ENCODE measurements around the gene STOX1. TPM values are rescaled to one million over a fixed set of nuclear protein-coding genes. Genes with fewer than 3 reads are reported as not detected.
"Not testable (repeated sequence)": the region's sequence is repeated elsewhere in the genome, so short reads cannot be mapped to it uniquely, and the experiment has no call there.

STOX1 gene
- total RNA-seq, 1 experiment from 2014 or later = 5.9 TPM

GRCh38 chr10:68861253-68861652, 33.9 kb downstream of the STOX1 start:
- intact Hi-C loops (cut with micrococcal nuclease) = no loop called here
- peak; percentile 15 for DNase-seq (ENCODE audit: low read depth, low spot score)
- Histone ChIP-seq H3K79me2 (ENCODE audit: insufficient read depth, low read length) (no peaks in the 10 kb centered on the region), H3K9me3 (ENCODE audit: control insufficient read depth in 1 of 2, insufficient read depth in 1 of 2, low read depth in 1 of 2, low read length in 2 of 2) (peaks cover 10 to 13% of the 10 kb centered on the region in 2 experiments; a peak in 2 of 4 replicates), H3K27me3 (ENCODE audit: insufficient read depth, low read length) (no peaks in the 10 kb centered on the region), H4K20me1 (ENCODE audit: insufficient read depth) (no peaks in the 10 kb centered on the region), H3K4me1 (ENCODE audit: control insufficient read depth in 1 of 2, insufficient read depth in 2 of 2, low read length in 2 of 2) (no peaks in the 10 kb centered on the region), H3K36me3 (ENCODE audit: control insufficient read depth in 1 of 2, insufficient read depth in 2 of 2, low read length in 2 of 2) (no peaks in the 10 kb centered on the region), H3K27ac (ENCODE audit: low read depth, low read length) (no peak overlapping the region), H3K4me3 (replicated peaks in 1 of 2; ENCODE audit: low read depth in 1 of 2, low read length in 2 of 2) (no peak overlapping the region), H2AFZ (ENCODE audit: low read depth, low read length, poor library complexity, severe bottlenecking) (no peak overlapping the region), H3K9ac (ENCODE audit: low read length) (no peak overlapping the region), H3K4me2 (ENCODE audit: low read length) (no peak overlapping the region), H3K9me2 (ENCODE audit: insufficient read depth) (no peaks in the 10 kb centered on the region)
- CTCF ChIA-PET = no interaction called here
- RAD21 ChIA-PET (ENCODE audit: low non-redundant PET in 1 of 2, low total read pairs in 2 of 2, uncharacterized antibody in 2 of 2, unreplicated experiment in 2 of 2) = no interaction called here
- ATAC-seq = no peak
- no peak for TF ChIP-seq POLR2A (IDR thresholded peaks at IDR 0.05; ENCODE audit: borderline replicate concordance, extremely low read depth, insufficient read depth, insufficient read length)
- peak; percentile 63; the same call in 1 of the 2 replicates for TF ChIP-seq CBX3 (IDR thresholded peaks at IDR 0.05; ENCODE audit: low read depth)
- TF ChIP-seq POLR2AphosphoS5 (IDR thresholded peaks at IDR 0.05; ENCODE audit: low read depth, low read length) = no peak
- TF ChIP-seq ZNF274 (IDR thresholded peaks at IDR 0.05; ENCODE audit: low read depth, low read length) = no peak
- no peak for TF ChIP-seq ELF1 (IDR thresholded peaks at IDR 0.05; ENCODE audit: borderline replicate concordance, low read depth)
- TF ChIP-seq YY1 (IDR thresholded peaks at IDR 0.05; ENCODE audit: extremely low read depth, insufficient replicate concordance, low read depth, low read length) = no peak
- no peak for TF ChIP-seq CTCF (IDR thresholded peaks at IDR 0.05 in 2 of 3, conservative IDR thresholded peaks at IDR 0.05 in 1 of 3; ENCODE audit: borderline replicate concordance in 1 of 3, insufficient read depth in 1 of 3, low read depth in 2 of 3, low read length in 2 of 3)
- POLR2A ChIA-PET = no interaction called here
- no TSS peak for BruUV-seq (replicated peaks)

- RAD21 ChIA-PET (ENCODE audit: low non-redundant PET in 1 of 2, low total read pairs in 2 of 2, uncharacterized antibody in 2 of 2, unreplicated experiment in 2 of 2) = no interaction called here
- H3K9me2 ChIP-seq (ENCODE audit: insufficient read depth) = no peaks in the 10 kb centered on the region
- no peak overlapping the region for H3K4me3 ChIP-seq (replicated peaks in 1 of 2; ENCODE audit: low read depth in 1 of 2, low read length in 2 of 2)
- no peaks in the 10 kb centered on the region for H3K27me3 ChIP-seq (ENCODE audit: insufficient read depth, low read length)
- CTCF ChIA-PET = no interaction called here
- TF ChIP-seq ZFX (IDR thresholded peaks at IDR 0.05) (no peak), CEBPB (IDR thresholded peaks at IDR 0.05; ENCODE audit: low read depth) (no peak), ZNF274 (IDR thresholded peaks at IDR 0.05; ENCODE audit: low read depth, low read length) (no peak)
- no TSS peak for BruUV-seq (replicated peaks)
- no peaks in the 10 kb centered on the region for H3K4me1 ChIP-seq (ENCODE audit: control insufficient read depth in 1 of 2, insufficient read depth in 2 of 2, low read length in 2 of 2)
- no peak for ATAC-seq
- H3K9me3 ChIP-seq (ENCODE audit: control insufficient read depth in 1 of 2, insufficient read depth in 1 of 2, low read depth in 1 of 2, low read length in 2 of 2) = peaks cover 10 to 19% of the 10 kb centered on the region in 2 experiments; a peak in 2 of 4 replicates
- H3K79me2 ChIP-seq (ENCODE audit: insufficient read depth, low read length) = no peaks in the 10 kb centered on the region
- no peak for DNase-seq (ENCODE audit: low read depth, low spot score)
- H3K27ac ChIP-seq (ENCODE audit: low read depth, low read length) = no peak overlapping the region
- H3K36me3 ChIP-seq (ENCODE audit: control insufficient read depth in 1 of 2, insufficient read depth in 2 of 2, low read length in 2 of 2) = no peaks in the 10 kb centered on the region
- H4K20me1 ChIP-seq (ENCODE audit: insufficient read depth) = no peaks in the 10 kb centered on the region
- H2AFZ ChIP-seq (ENCODE audit: low read depth, low read length, poor library complexity, severe bottlenecking) = no peak overlapping the region
- no peak overlapping the region for H3K9ac ChIP-seq (ENCODE audit: low read length)
- intact Hi-C loops (cut with micrococcal nuclease) = no loop called here
- no peak overlapping the region for H3K4me2 ChIP-seq (ENCODE audit: low read length)
- POLR2A ChIA-PET = no interaction called here
These were observed 37.3 kb downstream of the STOX1 start for GRCh38 chr10:68864611-68865010.

GRCh38 chr10:68868173-68868572, 40.8 kb downstream of the STOX1 start:
- H3K4me2 ChIP-seq (ENCODE audit: low read length); ATAC-seq; BruUV-seq (replicated peaks); H3K9me3 ChIP-seq (ENCODE audit: control insufficient read depth in 1 of 2, insufficient read depth in 1 of 2, low read depth in 1 of 2, low read length in 2 of 2); RAD21 ChIA-PET (ENCODE audit: low non-redundant PET in 1 of 2, low total read pairs in 2 of 2, uncharacterized antibody in 2 of 2, unreplicated experiment in 2 of 2); H4K20me1 ChIP-seq (ENCODE audit: insufficient read depth); H3K27me3 ChIP-seq (ENCODE audit: insufficient read depth, low read length); POLR2A ChIA-PET; H3K4me1 ChIP-seq (ENCODE audit: control insufficient read depth in 1 of 2, insufficient read depth in 2 of 2, low read length in 2 of 2); intact Hi-C loops (cut with micrococcal nuclease); DNase-seq (ENCODE audit: low read depth, low spot score); CTCF ChIA-PET; H3K9ac ChIP-seq (ENCODE audit: low read length); H3K36me3 ChIP-seq (ENCODE audit: control insufficient read depth in 1 of 2, insufficient read depth in 2 of 2, low read length in 2 of 2); H3K79me2 ChIP-seq (ENCODE audit: insufficient read depth, low read length); H3K27ac ChIP-seq (ENCODE audit: low read depth, low read length); H3K4me3 ChIP-seq (replicated peaks in 1 of 2; ENCODE audit: low read depth in 1 of 2, low read length in 2 of 2); H3K9me2 ChIP-seq (ENCODE audit: insufficient read depth); H2AFZ ChIP-seq (ENCODE audit: low read depth, low read length, poor library complexity, severe bottlenecking): not testable (repeated sequence)

All from HCT116 (cell line).